ENCODE measurements around the gene C1QTNF9B. TPM values are rescaled to one million over a fixed set of nuclear protein-coding genes. Genes with fewer than 3 reads are reported as not detected.

Gene C1QTNF9B
- polyA plus RNA-seq, 1 experiment, result not detected

DNA sequence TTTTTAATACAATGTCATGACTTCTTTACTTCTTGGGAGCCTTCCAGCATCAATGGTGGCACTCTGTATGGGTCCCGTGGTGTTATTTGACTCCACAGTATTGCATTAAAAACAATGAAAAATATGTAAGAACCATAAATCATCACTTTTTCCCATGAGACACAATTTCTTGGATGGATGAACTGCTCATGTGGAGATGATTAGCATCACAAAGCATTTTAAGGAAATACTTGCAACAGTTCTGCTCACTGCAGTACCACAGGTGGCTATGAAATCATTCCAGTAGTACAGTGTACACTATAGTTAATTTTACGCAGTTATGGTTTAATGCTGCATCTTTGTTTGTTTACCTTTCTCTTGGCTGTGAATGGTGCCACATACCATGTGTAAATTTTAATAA, 37.2 kb upstream of the C1QTNF9B start:
- no peak overlapping the region for H3K4me3 ChIP-seq (ENCODE audit: low read depth, low read length)
- TF ChIP-seq CTCF (IDR thresholded peaks at IDR 0.05; ENCODE audit: insufficient read depth, low read depth, low read length), result no peak
- ChIA-PET CTCF (no interaction called here), POLR2A (no interaction called here)
- no peaks in the 10 kb centered on the region for H3K27me3 ChIP-seq (ENCODE audit: control insufficient read depth, insufficient read depth, low read length)
- no peaks in the 10 kb centered on the region for H3K36me3 ChIP-seq (ENCODE audit: control insufficient read depth, insufficient read depth, low read length)
- no peak for DNase-seq (ENCODE audit: low read depth)

DNA sequence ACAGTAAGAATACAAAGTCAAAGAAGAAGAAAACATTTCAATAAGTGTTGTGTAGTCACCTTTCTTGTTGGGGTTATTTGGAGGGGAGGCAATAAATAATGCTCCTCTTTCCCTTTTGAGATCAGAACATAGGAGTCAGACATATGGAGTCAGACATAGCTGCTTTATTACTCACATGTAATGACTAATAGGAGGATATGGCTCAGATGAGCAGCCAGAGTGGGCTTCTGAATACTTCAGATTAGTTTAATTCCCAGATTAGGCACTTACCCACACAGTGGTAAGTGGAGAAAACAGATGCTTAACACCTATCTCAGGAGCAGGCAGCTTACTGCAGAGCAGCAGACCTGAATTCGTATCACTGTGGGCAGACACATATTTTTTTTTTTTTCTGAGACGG, 31.7 kb upstream of the C1QTNF9B start:
- Histone ChIP-seq H3K36me3 (ENCODE audit: control insufficient read depth, insufficient read depth, low read length) (no peaks in the 10 kb centered on the region), H3K4me3 (ENCODE audit: low read depth, low read length) (no peak overlapping the region), H3K27me3 (ENCODE audit: control insufficient read depth, insufficient read depth, low read length) (no peaks in the 10 kb centered on the region)
- no peak for TF ChIP-seq CTCF (IDR thresholded peaks at IDR 0.05; ENCODE audit: insufficient read depth, low read depth, low read length)
- ChIA-PET POLR2A (no interaction called here), CTCF (interaction anchor here (0.8 to 1.2 kb wide), 2 partner anchors 31 to 299 kb away, joined by 3 to 7 read pairs; no protein-coding TSS in a partner anchor)
- peak; percentile 27 for DNase-seq (ENCODE audit: low read depth)

GRCh38 chr13:23923031-23923430, 25.7 kb upstream of the C1QTNF9B start:
- CTCF ChIA-PET, result interaction anchor here (0.6 to 2.3 kb wide), 6 partner anchors 37 to 306 kb away, joined by 3 to 15 read pairs (median 4); no protein-coding TSS in a partner anchor
- POLR2A ChIA-PET, result no interaction called here
- no peak for TF ChIP-seq CTCF (IDR thresholded peaks at IDR 0.05; ENCODE audit: insufficient read depth, low read depth, low read length)
- Histone ChIP-seq H3K4me3 (ENCODE audit: low read depth, low read length) (no peak overlapping the region), H3K27me3 (ENCODE audit: control insufficient read depth, insufficient read depth, low read length) (no peaks in the 10 kb centered on the region), H3K36me3 (ENCODE audit: control insufficient read depth, insufficient read depth, low read length) (no peaks in the 10 kb centered on the region)
- DNase-seq (ENCODE audit: low read depth), result no peak

GRCh38 chr13:23922005-23922932, 25.0 kb upstream of the C1QTNF9B start:
- Histone ChIP-seq H3K4me3 (ENCODE audit: low read depth, low read length) (no peak overlapping the region), H3K27me3 (ENCODE audit: control insufficient read depth, insufficient read depth, low read length) (no peaks in the 10 kb centered on the region), H3K36me3 (ENCODE audit: control insufficient read depth, insufficient read depth, low read length) (no peaks in the 10 kb centered on the region)
- CTCF ChIA-PET, result interaction anchor here (0.6 to 2.3 kb wide), 29 partner anchors 8 to 592 kb away, joined by 3 to 16 read pairs (median 4); no protein-coding TSS in a partner anchor
- TF ChIP-seq CTCF (IDR thresholded peaks at IDR 0.05; ENCODE audit: insufficient read depth, low read depth, low read length), result no peak
- POLR2A ChIA-PET, result no interaction called here
- no peak for DNase-seq (ENCODE audit: low read depth)

DNA sequence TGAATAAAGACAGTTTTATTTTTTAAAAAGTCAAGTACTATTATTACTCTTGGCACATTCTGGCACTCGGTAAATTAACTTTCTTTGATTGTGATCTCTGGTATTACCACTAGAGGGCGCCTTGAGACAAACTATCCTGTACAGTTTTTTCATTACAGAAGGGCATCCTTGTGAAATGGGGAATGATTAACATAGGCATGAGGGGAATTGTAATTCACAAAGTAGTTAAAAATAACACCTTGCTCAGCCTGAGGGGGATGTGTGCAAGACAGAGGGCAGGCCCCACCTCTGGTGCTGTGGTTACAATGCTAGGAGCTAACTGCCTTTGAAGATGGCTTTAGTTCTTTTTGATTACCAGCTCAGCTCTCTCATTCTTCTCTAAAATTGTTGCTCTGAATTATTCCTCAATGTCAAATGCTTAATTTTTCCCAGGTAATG, 24.2 kb upstream of the C1QTNF9B start:
- no peak for DNase-seq (ENCODE audit: low read depth)
- no peaks in the 10 kb centered on the region for H3K27me3 ChIP-seq (ENCODE audit: control insufficient read depth, insufficient read depth, low read length)
- CTCF ChIA-PET, result interaction anchor here (0.6 to 2.3 kb wide), 24 partner anchors 9 to 591 kb away, joined by 3 to 16 read pairs (median 4); no protein-coding TSS in a partner anchor
- no peak overlapping the region for H3K4me3 ChIP-seq (ENCODE audit: low read depth, low read length)
- TF ChIP-seq CTCF (IDR thresholded peaks at IDR 0.05; ENCODE audit: insufficient read depth, low read depth, low read length), result peak; percentile 64
- POLR2A ChIA-PET, result no interaction called here
- H3K36me3 ChIP-seq (ENCODE audit: control insufficient read depth, insufficient read depth, low read length), result no peaks in the 10 kb centered on the region

All from BJ (cell line).